Coronary artery (tissue), 2 donors: ENCODE data around the gene ANO6.
"Not testable (repeated sequence)": the region's sequence is repeated elsewhere in the genome, so short reads cannot be mapped to it uniquely, and the experiment has no call there.

ENCODE experiments used
- DNase-seq: peaks from one replicate; pipeline ENCODE4 v3.0.0-alpha.2; 2017; ENCODE audit warnings: low spot score
- H3K27ac ChIP-seq, 2 donors: fragments of 200-600 bp; sonication (generic); one replicate each; pipeline ENCODE4 v1.5.1; 2016 to 2019
- H3K4me3 ChIP-seq: fragments of 200-600 bp; sonication (generic); 2 replicates; pipeline ENCODE4 v1.5.1; 2016; ENCODE audit warnings: mild to moderate bottlenecking, moderate library complexity
- TF ChIP-seq, protein P1 (sequence below): fragments of 200-600 bp; sonication (generic); IDR thresholded peaks from one replicate; pipeline ENCODE4 v1.5.1; 2019; ENCODE audit warnings: antibody characterized with exemption

The ANO6 gene

DNA sequence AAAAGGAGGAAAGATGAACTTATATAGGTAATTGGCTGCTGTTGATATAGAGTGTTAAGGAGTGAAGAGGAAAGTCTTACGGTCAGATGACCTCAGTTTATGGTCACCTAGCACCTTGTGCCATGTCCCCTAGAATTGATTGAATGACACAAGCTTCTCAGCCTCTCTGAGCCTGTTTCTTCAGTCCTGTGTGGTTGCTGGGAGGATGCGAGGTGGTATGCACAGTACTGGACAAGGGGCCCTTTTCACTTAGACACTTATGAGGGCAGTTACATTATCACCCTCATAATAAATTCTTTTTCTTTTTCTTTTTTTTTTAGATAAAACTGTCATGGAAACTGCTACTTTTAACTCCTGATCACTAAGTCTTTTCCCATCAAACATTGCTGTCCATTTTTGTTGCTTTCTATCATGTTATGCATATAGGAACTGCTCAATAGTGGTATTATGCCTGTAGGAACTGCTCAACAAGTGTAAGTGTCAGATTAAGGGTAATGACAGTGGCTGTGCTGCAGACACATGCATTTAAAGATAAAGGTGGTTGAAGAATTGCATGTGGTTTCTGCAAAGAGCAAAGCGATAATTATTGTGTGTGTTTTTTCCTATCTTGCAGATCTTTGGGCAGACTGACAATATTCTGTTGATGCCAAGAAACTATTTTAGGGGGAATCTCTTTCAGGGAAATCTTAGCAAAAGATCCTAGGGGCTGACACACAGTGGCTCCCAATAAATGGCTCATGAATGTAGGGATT, 11.6 kb downstream of the ANO6 start:
- no peak overlapping the region for H3K27ac ChIP-seq
- H3K4me3 ChIP-seq: no peak overlapping the region

DNA sequence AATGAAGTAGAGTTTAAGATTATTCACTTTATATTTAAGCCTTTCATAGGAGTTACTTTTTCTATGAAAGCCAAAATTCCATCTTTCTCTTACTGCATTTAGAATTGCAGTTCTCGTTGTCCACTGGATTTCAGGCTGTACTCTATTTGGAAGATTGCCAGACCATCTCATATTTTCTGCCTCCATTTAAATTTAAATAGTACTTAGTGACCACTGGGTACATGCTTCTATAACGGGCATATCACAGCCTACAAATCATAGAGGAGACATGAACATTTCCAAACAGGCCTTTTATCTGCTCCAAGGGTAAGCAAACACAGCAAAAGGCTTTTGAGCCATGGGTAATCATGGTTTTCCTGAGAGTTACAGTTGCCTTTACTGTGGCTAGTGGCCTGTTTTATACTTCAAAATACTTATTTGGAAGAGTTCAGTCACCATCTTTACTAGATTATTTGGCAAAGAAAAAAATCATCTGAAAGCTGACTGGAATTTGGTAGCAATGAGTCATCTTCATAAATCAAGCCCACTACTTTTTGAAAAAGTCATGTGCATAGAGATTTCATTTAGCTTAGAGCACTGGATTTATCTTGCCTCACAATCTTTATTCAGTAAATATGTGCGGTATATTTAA, 15.7 kb downstream of the ANO6 start:
- no peak for DNase-seq
- TF ChIP-seq, protein P1, sequence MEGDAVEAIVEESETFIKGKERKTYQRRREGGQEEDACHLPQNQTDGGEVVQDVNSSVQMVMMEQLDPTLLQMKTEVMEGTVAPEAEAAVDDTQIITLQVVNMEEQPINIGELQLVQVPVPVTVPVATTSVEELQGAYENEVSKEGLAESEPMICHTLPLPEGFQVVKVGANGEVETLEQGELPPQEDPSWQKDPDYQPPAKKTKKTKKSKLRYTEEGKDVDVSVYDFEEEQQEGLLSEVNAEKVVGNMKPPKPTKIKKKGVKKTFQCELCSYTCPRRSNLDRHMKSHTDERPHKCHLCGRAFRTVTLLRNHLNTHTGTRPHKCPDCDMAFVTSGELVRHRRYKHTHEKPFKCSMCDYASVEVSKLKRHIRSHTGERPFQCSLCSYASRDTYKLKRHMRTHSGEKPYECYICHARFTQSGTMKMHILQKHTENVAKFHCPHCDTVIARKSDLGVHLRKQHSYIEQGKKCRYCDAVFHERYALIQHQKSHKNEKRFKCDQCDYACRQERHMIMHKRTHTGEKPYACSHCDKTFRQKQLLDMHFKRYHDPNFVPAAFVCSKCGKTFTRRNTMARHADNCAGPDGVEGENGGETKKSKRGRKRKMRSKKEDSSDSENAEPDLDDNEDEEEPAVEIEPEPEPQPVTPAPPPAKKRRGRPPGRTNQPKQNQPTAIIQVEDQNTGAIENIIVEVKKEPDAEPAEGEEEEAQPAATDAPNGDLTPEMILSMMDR: no peak
- no peak overlapping the region for H3K4me3 ChIP-seq
- H3K27ac ChIP-seq: peak overlapping the region; percentile 81 to 89

More for the DNA sequence above, 11.6 kb downstream of the ANO6 start:
- no peak for DNase-seq
- TF ChIP-seq, protein P1: no peak

DNA sequence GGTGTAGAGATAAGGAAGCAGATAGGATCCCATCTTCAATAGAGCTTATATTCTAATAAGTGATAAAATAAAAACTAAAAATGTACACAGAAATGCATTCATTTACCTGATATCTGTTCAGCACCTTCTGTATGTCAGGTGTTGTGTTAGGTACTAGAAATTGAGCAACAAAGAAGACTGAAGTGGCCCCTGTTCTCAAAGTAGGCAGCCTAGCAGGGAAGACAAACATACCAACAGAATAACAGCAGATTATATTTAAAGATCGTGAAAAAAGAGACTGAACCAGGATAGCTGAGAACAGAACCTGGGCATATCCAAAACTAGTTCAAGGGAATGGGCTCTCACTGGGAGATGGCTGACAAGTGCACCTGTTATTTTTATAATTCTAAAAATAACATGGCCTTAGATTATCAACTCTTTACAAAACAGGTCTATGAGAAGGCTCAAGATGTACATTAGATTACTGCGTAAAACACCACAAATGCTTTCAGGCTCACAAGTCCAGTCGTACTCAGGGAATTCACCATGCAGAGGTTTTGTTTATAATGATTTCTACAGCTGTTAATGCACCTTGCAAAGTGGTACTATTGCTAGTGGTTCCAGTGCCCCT, 16.4 kb downstream of the ANO6 start:
- DNase-seq: no peak
- H3K27ac ChIP-seq: peak overlapping the region; percentile 81 to 89
- H3K4me3 ChIP-seq: no peak overlapping the region
- TF ChIP-seq, protein P1: no peak

DNA sequence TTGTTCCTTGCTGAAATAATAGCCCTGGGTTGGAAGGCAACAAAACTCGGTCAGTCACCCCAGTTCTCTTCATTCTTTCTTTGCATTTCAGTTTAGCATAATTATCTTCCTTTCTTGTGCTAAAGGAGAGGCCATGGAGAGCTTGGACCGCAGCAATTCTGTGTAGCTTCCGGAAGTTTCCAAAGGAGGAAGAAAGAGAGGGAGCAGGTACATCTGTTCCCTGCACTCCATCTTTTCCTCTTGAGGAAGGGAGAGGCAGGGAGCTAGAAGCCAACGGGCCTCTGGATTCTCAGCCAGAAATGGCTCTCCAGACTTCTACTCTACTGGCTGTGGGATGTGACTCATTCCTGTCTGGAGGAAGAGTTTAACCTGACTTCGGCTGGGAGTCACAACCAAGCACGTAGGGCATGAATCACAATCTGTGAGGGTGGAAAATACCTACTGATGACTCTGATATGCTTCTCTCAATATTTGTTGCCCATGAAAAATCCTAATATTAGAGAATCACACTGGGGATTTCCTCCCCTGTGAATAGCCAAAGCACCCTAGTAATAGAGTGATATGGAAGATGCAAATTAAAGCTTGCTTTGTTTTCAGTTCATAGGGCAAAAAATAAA, 17.0 kb downstream of the ANO6 start:
- peak; percentile 84 for DNase-seq
- TF ChIP-seq, protein P1: no peak
- peak overlapping the region; percentile 81 to 89 for H3K27ac ChIP-seq
- H3K4me3 ChIP-seq: no peak overlapping the region

DNA sequence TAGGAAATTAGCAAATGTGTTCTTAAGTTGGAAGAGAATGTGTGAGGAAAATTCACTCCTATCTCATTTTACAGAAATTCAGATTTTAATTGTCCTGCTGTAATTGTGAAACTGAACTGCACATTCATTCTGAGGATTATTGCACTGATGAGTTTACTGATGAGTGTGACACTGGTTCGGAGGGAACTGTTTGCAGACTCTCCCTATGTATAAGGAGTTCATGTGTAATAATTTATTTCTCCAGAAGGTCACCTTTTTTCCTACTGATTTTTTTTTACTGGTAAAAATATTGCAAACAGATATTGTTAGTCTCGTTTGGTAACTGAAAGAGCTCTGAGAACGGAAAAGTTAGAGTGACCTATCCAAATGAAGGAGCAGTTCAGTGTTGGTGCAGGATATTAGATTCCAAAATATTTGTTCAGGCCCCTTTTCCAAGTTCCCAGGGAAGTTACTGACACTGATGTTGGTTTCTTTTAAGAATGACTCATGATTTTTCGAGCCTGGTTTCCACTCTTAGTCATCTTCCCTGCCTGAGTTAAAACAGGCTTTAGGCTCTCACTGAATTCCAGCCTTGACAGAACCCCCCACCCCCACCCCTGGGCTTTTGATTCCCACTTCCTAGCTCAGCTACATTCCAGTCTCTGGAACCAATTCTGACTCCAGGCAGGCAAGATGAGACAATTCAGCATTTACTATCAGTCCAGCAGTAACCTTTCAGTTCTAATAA, 18.4 kb downstream of the ANO6 start:
- peak; percentile 90 for DNase-seq
- TF ChIP-seq, protein P1: no peak
- peak overlapping the region; percentile 27 for H3K4me3 ChIP-seq

DNA sequence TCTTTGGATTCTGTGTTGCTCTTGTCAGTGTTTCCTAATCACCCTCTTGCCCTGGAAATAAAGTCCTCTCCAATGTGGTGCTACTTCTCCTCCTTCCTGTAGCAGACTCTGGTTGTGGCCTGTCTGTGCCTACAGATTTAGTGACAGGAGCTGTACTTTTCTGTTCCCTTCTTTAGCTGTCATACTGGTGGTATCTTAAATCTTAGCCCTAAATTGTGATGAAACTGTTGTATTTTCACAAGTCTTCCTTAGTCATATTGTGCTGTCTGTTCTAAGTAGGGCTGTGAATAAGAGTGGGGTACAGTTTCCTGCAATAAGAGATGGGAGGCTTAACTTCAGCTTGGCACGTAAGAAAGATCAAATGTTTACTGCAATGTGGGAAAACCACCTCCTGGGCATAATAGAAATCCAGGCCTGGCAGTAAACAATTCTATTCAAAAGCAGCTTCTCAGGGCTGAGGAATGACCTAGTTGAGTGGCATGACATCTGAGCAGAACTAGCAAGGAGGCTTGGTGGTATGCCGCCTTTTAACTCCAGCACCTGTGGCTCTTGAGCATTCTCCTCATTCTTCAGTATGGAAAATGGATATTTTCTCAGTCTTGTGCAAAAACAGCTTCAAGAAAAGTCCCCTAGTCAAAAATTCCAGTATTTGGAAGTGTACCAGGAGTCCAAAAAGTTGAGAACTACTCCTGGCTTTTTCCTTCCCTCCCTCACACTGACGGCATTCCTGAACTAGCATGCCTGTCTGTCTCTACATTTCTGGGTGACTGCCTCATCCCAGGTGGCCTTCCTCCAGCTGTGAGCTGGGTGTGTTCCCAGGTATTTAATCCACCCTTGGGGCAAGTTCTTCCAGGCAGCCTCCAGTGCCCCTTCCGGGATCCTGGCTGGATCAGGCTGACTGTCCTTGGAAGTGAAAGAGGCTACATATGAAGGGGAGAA, 19.5 kb downstream of the ANO6 start:
- Histone ChIP-seq H3K27ac (peak overlapping the region; percentile 81 to 89), H3K4me3 (peak overlapping the region; percentile 9)
- DNase-seq: no peak
- TF ChIP-seq, protein P1: no peak

More for the DNA sequence above, 18.4 kb downstream of the ANO6 start:
- peak overlapping the region; percentile 81 to 89 for H3K27ac ChIP-seq

DNA sequence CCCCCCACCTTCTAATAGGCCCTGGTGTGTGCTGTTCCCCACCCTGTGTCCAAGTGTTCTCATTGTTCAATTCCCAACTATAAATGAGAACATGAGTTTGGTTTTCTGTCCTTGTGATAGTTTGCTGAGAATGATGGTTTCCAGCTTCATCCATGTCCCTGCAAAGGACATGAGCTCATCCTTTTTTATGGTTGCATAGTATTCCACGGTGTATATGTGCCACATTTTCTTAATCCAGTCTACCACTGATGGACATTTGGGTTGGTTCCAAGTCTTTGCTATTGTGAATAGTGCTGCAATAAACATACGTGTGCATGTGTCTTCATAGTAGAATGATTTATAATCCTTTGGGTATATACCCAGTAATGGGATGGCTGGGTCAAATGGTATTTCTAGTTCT, 20.5 kb downstream of the ANO6 start:
- not testable (repeated sequence) for H3K4me3 ChIP-seq, DNase-seq
- H3K27ac ChIP-seq: peak overlapping the region; percentile 81 to 89
